Measurements from ENCODE around the gene SLC8A3. TPM values are rescaled to one million over a fixed set of nuclear protein-coding genes. Genes with fewer than 3 reads are reported as not detected.

SLC8A3 gene
- total and polyA plus RNA-seq, 2 of the 13 experiments (the other 11 are each of a cell fraction or from before 2014, with no cell fraction given) = 0.01 to 0.02 TPM

DNA sequence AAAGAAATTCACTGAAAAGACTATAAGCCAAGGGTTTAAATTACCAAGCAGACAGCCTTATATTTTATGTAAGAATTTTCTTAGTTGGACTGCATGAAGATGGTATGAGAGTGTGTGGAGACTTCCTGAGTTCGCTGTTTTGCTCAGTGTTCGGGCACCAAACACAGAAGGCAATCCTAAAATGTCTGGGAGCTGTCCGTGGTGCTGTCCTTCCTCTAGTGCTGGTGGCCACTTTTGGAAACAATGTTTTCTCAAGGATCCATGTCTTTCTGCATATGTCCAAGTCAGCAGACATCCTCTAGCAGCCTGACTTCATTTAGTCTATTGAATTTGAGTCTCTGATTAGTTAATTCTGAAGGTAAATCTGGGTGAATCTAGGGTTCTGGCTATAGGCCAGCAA, 135.8 kb downstream of the SLC8A3 start (continued):
- TF ChIP-seq ZNF329 (CRISPR knock-in tag; IDR thresholded peaks at IDR 0.05; ENCODE audit: low read depth) (no peak), ZBTB10 (CRISPR knock-in tag; IDR thresholded peaks at IDR 0.05; ENCODE audit: borderline replicate concordance) (no peak), AGO1 (IDR thresholded peaks at IDR 0.05; ENCODE audit: low read depth, low read length, poor library complexity, severe bottlenecking) (no peak), RFX3 (CRISPR knock-in tag; IDR thresholded peaks at IDR 0.05) (no peak; the same call in 1 of the 2 replicates), ZFP36L2 (CRISPR knock-in tag; IDR thresholded peaks at IDR 0.05) (no peak), SRSF1 (optimal IDR thresholded peaks at IDR 0.05; ENCODE audit: low read depth, low read length) (no peak), ZMAT3 (CRISPR knock-in tag; conservative IDR thresholded peaks at IDR 0.05) (0 out of 2 replicates have a peak, but pooled peaks have one; percentile 29), SNAI1 (CRISPR knock-in tag; IDR thresholded peaks at IDR 0.05; ENCODE audit: borderline replicate concordance) (no peak), BCL6 (CRISPR knock-in tag; IDR thresholded peaks at IDR 0.05) (0 out of 2 replicates have a peak, but pooled peaks have one; percentile 17)
- TF ChIP-seq, protein P1, sequence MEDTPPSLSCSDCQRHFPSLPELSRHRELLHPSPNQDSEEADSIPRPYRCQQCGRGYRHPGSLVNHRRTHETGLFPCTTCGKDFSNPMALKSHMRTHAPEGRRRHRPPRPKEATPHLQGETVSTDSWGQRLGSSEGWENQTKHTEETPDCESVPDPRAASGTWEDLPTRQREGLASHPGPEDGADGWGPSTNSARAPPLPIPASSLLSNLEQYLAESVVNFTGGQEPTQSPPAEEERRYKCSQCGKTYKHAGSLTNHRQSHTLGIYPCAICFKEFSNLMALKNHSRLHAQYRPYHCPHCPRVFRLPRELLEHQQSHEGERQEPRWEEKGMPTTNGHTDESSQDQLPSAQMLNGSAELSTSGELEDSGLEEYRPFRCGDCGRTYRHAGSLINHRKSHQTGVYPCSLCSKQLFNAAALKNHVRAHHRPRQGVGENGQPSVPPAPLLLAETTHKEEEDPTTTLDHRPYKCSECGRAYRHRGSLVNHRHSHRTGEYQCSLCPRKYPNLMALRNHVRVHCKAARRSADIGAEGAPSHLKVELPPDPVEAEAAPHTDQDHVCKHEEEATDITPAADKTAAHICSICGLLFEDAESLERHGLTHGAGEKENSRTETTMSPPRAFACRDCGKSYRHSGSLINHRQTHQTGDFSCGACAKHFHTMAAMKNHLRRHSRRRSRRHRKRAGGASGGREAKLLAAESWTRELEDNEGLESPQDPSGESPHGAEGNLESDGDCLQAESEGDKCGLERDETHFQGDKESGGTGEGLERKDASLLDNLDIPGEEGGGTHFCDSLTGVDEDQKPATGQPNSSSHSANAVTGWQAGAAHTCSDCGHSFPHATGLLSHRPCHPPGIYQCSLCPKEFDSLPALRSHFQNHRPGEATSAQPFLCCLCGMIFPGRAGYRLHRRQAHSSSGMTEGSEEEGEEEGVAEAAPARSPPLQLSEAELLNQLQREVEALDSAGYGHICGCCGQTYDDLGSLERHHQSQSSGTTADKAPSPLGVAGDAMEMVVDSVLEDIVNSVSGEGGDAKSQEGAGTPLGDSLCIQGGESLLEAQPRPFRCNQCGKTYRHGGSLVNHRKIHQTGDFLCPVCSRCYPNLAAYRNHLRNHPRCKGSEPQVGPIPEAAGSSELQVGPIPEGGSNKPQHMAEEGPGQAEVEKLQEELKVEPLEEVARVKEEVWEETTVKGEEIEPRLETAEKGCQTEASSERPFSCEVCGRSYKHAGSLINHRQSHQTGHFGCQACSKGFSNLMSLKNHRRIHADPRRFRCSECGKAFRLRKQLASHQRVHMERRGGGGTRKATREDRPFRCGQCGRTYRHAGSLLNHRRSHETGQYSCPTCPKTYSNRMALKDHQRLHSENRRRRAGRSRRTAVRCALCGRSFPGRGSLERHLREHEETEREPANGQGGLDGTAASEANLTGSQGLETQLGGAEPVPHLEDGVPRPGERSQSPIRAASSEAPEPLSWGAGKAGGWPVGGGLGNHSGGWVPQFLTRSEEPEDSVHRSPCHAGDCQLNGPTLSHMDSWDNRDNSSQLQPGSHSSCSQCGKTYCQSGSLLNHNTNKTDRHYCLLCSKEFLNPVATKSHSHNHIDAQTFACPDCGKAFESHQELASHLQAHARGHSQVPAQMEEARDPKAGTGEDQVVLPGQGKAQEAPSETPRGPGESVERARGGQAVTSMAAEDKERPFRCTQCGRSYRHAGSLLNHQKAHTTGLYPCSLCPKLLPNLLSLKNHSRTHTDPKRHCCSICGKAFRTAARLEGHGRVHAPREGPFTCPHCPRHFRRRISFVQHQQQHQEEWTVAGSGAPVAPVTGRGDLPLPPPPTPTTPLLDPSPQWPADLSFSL (CRISPR knock-in tag; IDR thresholded peaks at IDR 0.05) = no peak
- TF ChIP-seq, protein P2, sequence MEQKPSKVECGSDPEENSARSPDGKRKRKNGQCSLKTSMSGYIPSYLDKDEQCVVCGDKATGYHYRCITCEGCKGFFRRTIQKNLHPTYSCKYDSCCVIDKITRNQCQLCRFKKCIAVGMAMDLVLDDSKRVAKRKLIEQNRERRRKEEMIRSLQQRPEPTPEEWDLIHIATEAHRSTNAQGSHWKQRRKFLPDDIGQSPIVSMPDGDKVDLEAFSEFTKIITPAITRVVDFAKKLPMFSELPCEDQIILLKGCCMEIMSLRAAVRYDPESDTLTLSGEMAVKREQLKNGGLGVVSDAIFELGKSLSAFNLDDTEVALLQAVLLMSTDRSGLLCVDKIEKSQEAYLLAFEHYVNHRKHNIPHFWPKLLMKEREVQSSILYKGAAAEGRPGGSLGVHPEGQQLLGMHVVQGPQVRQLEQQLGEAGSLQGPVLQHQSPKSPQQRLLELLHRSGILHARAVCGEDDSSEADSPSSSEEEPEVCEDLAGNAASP (CRISPR knock-in tag; IDR thresholded peaks at IDR 0.05; ENCODE audit: borderline replicate concordance) = peak; percentile 46; the same call in 1 of the 2 replicates
- TF ChIP-seq, protein P3, sequence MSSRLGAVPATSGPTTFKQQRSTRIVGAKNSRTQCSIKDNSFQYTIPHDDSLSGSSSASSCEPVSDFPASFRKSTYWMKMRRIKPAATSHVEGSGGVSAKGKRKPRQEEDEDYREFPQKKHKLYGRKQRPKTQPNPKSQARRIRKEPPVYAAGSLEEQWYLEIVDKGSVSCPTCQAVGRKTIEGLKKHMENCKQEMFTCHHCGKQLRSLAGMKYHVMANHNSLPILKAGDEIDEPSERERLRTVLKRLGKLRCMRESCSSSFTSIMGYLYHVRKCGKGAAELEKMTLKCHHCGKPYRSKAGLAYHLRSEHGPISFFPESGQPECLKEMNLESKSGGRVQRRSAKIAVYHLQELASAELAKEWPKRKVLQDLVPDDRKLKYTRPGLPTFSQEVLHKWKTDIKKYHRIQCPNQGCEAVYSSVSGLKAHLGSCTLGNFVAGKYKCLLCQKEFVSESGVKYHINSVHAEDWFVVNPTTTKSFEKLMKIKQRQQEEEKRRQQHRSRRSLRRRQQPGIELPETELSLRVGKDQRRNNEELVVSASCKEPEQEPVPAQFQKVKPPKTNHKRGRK (CRISPR knock-in tag; IDR thresholded peaks at IDR 0.05) = no peak
